Urothelium cell line (cell line): ENCODE results near the gene POLR1D.
A peak's percentile ranks its signal among the peaks of the same experiment; 100 is the strongest.

Experiments used
- DNase-seq: peaks from one replicate; pipeline ENCODE4 v3.0.0; 2011; ENCODE audit warnings: low spot score, mixed read lengths
- FAIRE-seq: peaks from 2 replicates; lab custom pipeline; 2011; peaks lifted over from hg19 to GRCh38; lab: Jason Lieb, UNC

POLR1D gene, protein sequence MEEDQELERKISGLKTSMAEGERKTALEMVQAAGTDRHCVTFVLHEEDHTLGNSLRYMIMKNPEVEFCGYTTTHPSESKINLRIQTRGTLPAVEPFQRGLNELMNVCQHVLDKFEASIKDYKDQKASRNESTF

DNA sequence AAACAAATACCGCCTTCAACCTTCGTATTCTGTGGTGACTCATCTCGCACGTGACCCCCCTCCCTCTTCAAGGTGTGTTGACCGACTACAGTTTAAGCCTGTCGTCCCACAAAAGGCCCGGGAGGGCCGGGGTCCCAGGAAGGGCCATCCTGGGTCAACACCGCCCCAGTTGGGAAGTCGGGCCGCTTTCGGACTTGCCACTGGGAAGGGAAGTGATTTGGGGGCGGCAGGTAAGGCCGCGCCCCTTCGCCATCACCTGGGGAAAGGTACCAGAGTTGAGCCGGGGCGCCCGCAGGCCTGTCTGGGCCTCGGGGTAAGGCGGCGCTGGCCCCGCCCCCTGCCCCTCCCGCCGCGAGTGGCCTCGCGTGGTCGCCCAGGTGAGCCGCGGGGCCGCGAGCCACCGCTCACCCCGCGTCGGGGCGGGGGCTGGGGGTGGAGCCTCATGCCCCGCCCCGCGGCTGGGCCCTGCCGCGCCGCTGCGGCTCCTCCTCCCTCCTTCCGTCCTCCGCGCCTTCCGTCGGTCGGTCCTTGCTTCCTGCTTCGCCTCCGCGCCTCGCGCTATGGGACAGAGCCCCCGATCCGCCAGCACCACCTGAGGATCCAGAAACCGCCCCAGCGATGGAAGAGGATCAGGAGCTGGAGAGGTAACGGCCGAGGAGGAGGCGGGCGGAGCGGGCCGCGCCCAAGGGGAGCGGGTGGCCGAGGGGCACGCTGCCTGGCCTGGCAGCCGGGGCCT lies at the start of gene POLR1D:
TSS of gene POLR1D (plus strand) at position 527 of the 736 bp plus-strand sequence. CDS start at position 619, 92 bp downstream.
- DNase-seq = peak; percentile 87
- FAIRE-seq = no peak

DNA sequence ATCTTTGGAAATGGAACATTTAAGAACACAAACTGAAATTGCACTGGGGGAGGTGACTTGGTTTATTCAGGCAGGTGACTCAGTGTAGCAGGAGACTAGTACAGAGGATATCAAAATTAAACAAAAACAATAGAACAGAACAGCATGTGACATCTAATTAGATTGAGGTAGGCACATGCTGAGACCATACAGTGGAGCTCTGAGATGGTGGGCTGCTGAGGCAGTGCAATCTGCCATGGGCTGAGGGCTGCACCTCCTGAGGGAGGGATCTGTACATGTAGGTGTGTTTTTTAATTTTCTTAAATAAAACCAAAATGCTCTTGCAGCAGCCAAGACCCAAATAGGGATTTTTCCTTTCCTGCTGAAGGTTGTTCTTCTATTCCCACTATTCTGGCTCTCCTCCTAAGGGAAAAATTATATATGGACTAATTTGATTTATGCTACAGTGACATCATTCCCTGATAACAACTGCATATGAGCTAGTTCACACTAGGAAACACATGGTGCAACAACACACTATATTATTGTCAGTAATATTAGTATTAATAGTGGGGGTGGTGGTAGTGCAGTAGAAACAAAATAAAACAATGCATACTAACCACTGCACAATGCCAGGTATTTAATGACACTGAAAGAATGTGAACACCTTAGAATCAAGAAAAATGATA lies 49.3 kb upstream of the POLR1D start:
- DNase-seq (no peak), FAIRE-seq (no peak)

DNA sequence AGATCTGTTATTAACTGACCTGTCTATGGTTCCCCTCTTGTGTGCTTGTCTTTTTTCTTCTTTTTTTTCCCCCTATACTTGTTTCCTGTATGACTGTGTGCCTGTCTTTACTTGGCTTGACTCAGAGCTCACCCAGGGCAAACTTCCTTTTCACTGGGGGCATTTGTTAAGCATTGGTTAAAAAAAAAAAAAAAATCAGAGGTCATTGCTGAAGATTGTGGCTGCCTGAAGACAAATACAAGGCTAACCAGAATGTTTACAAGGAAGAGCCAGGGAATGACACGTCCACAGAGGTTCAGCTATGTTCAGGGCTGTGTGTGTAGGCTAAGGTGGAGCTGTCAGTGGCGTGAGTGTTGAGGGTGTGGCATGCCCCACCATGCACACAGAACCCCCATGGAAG lies 48.4 kb upstream of the POLR1D start:
- FAIRE-seq = no peak

DNA sequence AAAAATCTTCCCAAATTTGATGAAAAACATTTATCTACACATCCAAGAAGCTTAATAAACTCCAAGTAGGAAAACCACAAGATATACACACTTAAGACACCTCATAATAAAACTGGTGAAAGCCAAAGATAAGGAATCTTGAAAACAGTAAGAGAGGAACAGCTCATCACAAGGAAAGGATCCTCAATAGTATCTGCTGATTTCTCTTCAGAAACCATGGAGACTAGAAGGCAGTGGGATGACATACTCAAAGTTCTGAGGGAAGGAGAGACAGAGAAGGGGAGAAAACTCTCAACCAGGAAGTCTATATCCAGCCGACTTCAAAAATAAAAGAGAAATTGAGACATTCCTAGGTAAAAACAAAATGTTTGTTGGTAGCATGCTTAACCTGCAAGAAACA lies 47.0 kb upstream of the POLR1D start:
- no peak for DNase-seq
- no peak for FAIRE-seq

More for the DNA sequence above, 48.4 kb upstream of the POLR1D start:
- DNase-seq = no peak

DNA sequence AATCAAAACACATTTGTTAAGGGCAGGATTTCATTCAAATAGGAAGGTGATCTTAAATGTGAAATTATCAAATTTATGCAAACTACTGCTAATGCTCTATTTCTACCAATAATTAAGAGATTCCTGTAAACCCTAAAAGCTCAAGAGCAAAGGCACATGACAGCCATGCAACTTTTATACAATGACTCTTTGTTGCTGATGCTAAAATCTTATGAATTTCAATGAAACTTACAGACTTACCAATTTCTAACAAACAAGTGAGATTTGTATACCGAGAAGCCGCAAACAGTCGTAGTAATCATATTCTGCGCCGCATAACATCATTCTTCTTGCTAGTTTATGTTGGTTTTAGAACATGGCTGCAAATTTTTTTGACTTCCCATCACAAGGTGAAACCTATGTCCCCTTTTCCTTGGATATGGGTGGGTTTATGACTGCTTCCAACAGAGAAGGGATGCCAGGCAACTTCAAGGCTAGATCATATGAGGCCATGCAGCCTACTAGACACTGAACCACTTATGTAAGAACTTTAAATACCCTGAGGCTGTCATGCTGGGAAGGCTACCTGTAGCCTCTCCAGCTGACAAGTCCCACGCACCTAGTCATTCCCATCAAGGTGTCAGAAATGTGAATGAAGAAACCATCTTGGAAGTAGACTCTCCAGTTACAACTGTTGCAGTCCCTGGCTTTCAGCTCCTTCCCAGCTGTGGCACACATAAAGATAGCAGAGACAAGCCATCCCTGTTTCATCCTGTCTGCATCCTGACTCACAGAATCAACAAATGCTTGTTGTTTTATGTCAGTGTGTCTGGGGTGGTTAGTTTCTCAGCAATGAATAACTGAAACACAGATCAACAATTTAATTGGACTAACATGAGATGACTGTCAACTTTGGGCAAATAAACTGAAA lies 43.3 kb upstream of the POLR1D start:
- FAIRE-seq = no peak
- no peak for DNase-seq

DNA sequence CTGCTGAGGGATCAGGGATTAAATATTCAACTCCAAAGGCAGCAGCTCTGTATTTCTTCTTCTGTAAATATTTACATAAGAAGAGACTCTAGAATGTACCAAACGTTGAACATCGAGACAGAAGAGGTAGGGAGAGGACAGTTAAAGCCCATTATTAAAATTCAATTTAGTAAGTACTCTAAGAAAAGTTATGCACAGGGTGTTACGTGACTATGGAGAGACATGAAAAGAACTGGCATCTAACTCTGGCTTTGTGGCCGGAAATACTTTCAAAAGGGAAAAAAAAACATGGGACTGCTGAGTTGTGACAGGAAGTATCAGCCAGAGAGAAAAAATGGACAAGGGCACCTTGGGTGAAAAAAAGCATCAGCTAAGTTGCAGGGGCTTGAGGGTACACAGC lies 38.0 kb upstream of the POLR1D start:
- FAIRE-seq = no peak
- DNase-seq = no peak

DNA sequence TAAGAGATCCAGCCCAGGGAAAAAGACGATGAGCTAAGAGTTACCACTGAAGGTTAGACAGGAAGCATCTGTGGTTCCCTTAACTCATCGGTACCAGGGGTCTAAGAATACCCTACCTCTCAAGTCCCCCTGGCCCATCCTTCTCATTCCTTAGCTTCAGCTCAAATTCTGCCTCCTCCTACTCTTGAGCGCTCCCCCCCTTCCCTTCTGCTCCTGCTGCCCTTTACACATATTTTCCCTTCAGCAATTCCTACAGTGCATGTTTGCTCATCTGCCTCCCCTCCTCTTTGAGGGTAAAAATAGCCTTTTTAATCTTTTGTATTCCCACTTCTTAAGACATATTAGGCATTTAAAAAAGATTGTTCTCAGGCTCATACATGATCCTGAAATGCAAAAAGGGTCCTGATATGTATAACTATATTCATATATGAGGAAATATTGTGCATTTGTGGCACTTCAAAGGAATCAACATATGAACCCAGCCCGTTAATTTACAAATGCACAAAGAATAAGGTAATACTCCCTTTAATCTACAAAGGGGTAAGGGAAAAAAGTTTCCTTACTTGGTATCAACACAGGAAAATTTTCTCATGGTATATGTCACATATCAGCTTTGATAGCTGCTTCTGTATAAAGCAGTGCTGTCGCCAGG lies 34.5 kb upstream of the POLR1D start:
- no peak for DNase-seq
- no peak for FAIRE-seq

DNA sequence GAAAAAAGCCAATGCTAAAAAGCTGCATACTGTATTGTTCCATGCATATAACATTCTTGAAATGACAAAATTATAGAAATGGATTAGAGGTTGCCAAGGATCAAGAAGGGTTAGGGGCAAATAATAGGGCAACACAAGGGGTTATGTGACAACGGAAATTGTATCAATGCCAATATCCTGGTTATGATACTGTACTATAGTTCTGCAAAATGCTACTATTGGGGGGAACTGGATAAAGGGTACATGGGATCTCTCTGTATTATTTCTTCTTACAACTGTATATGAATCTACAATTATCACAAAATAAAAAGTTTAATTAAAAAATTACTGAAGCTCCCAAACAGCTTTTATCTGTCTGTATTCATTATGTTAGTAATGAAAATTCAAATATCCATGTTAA lies 33.3 kb upstream of the POLR1D start:
- FAIRE-seq = no peak
- DNase-seq = no peak

DNA sequence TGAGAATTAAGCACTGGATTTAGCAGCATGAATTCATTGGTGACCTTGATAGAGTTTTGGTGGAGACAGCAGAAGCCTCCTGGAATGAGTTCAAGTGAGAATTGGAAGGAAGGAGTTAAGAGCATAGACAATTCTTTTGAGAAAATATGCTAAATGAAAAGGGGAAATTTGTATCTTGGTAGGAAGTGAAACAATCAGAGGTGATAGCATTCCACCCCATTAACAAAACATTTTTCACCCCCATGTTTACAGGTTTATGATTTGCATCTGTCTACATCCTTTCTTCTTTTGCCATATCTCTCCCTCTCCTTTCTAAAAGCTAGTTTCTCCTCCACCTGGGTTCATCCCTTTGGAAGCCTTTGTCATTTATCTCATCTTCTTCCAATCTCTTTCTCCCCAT lies 28.8 kb upstream of the POLR1D start:
- FAIRE-seq = no peak
- no peak for DNase-seq

DNA sequence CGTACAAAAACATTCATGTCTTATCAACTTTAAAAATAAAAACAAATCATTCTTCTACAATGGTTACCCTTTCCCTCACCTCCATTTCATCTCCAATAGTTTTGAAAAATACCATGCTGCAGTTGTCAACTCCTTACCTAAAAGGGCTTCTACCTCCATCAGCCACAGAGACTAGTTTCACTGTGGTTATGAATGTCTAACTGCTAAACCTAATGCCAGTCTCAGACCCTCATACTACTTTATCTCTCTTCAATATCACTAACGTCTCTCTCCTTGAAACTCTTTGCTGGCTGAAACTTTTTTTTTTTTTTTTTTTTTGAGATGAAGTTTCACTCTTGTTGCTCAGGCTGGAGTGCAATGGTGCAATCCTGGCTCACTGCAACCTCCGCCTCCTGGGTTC lies 28.4 kb upstream of the POLR1D start:
- FAIRE-seq = no peak
- DNase-seq = no peak

DNA sequence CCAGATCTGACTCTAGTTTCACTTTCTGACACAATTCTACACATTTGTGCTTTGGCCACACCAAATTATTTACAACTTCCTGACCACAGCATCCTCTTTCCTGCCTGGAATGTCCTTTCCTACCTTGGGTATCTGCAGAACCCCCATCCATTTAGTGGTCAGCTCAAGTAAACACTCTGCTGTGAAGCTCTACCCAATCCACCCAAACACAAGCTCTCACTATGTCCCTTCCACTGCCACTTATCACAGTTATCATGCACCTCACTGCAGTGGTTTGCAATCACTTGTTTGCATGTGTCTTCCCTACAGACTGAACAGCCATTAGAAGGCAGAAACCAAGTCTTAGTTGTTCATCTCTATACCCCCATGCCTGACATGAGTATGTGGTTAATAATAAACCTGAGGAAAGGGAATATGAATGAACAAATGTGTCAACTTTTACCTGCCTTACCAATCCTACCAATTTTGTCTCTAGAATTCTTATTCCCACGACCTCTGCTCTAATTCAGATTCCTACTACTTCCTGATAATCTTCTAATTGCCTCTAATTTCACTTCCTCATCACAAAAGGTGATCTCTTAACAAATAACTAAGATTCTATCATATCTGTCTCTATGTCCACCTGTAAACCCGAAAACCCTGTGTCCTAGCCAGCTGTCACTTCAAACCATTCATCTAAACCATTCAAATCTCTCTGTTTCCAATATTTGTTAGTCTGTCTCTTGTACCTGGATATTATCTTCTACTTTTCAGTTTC lies 26.5 kb upstream of the POLR1D start:
- no peak for FAIRE-seq
- no peak for DNase-seq

DNA sequence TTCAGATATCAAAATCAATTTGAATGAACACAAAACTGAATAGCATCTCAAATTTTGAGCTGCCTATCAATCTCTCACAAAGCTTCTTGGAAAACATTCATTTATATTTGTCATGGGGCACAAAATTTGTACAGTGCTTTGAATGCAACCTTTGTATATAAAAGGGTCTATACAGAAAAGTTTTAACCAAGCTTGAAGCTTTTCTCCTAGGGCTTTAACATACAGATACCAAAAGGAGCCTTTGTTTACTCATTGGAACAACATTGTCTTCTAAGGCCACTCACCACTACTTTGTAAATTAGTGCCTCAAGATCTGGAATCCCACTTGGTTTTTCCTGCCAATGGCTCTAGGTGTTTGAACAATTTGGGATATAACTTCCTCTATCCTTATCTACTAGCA lies 22.6 kb upstream of the POLR1D start:
- no peak for FAIRE-seq
- no peak for DNase-seq

DNA sequence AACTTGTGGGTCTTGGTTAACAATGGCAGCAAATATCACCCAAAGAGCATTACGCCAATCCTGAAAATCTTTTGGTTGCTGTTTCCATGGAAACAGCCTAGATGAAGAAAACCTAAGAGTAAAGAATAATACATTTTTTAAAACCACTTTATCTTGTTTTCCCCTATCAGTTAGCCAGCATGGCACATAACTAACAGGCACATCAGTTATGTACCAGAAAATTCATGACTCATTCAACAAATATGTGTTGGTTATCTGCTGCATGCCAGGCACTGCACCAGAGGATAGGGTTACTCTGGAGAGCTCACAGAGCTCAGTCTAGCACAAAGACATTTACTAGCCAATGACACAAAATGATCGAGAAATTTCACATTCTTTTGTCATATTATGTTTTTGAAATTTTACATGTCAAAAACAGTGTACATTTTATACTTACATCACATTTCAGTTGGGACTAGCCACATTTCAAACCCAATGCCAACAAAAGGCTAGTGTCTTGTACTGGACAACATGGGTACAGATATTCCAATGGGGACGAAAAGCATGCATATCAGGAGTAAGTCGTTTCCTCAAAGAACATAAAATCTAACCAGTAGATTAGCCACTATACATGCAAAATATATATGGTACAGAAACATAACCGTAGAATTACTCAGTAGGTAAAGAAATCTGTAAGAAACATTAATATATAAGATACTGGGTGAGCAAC lies 21.7 kb upstream of the POLR1D start:
- peak; percentile 64 for DNase-seq

DNA sequence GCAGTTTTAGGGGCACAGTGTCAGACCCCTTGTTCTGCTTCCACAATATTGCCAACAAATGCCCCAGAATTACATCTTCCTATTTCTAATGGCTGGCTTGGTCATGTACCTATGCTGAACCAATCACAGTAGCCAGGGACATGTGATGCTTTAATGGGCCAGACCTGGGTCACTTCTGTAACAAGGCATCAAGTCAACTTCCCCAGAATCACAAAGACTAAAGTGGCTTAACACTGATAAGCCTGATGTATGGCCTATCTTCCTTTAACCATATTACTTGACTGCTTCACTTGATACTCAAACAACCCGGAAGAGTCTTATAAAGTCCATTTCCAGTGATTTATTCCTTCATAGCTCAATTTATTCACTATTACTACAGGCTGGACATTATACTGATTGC lies 21.0 kb upstream of the POLR1D start:
- no peak for DNase-seq
- FAIRE-seq = no peak

More for the DNA sequence above, 21.7 kb upstream of the POLR1D start:
- peak; percentile 40 for FAIRE-seq

DNA sequence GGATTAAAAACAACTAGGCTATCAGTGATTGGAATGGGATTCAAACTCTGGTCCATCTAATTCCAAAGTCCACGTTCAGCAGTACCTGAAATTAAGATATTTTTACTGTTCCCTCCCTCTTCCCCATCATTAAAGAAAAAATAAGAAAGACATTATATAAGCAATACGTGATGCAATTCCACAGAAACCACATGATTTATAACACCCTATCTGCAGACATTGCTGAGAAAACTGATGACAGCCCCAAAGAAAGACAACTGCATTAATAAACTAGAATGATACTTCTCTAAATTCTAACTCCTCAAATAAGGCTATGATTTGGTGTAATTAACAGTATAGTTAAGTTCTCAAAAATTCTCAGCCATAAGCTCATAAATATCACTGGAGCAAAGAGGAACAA lies 20.5 kb upstream of the POLR1D start:
- FAIRE-seq = no peak
- DNase-seq = no peak

DNA sequence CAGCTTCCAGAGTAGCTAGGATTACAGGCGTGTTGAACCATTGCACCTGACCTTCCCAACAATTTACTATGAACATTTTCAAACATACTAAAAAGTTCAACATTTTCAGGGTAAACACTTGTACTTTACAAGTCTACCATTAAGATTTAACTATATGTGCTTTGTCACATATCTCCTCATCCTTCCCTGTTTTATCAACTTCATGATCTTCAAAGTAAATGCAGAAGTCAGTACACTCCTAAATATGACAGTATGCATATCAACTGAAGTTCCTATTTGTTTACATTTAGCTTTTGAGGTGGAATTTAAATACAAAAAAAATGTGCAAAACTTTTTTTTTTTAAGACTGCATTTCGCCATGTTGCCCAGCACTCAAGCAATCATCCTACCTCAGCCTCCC lies 19.9 kb upstream of the POLR1D start:
- no peak for DNase-seq
- no peak for FAIRE-seq

DNA sequence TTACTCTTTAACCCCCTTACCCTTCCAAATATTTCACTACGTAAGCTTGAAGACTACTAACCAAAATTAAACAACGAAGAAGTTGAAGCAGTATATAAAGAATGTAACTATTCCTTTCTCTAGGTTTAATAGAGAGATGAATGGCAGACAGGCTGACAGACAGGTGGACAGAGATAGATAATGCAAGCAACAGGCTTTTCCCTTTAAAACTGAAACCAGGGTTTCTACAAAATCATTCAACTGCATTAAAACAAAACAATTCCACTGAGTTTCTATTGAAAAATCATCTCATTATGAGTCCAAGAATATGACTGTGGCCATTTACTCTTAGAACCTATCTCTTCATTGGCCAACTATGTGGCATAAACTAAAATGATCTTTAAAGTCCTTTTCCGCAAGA lies 16.6 kb upstream of the POLR1D start:
- no peak for FAIRE-seq
- DNase-seq = no peak

DNA sequence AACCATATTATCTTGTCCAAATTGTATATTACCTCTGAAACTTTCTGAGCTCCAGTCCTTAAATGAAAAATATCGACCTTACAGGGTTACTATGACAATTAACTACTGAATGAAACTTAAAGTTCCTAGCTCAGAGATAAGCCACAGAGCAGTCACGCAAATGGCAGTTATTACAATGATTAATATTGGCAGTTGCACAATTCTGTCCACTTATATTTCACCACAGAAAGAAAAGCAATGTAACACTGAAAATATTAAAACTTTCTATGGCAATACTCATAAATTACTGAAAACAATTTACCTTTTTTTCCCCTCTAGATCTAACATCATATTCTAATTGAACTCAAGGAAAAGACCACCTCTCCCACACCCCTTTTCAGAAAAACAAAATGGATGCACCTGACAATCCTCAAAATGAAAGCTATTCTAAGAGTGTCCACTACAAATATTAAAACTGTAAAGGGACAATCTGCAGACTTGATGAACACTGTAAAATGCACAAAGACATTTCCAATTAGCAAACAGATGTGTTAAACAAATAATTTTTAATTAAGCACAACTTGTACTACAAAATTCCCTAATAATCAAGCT lies 16.0 kb upstream of the POLR1D start:
- DNase-seq (no peak), FAIRE-seq (no peak)

DNA sequence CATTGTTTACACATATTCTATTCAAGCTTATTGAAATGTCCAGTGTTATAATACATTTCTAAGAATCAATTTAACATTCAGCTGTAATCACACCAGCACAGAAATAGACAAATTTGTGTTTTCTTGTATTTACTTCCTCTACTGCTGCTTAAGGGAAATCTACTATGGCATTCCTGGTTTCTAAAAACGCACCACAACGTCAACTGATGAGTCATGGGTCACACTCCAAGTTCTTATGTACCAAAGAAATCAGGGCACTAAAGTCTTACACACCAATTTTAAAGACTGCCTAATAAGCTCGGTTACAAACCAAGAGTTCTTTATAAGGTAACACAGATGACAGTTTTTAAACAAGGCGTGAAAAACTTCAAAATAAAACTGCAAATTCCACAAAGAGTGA lies 14.6 kb upstream of the POLR1D start:
- FAIRE-seq = no peak
- peak; percentile 6 for DNase-seq
